NT2/D1 (cell line): Measurements from ENCODE around the gene TBC1D10B.
"Not testable (repeated sequence)": the region's sequence is repeated elsewhere in the genome, so short reads cannot be mapped to it uniquely, and the experiment has no call there.

Experiments
- SUZ12 ChIP-seq: IDR thresholded peaks from 2 replicates; pipeline ENCODE4 v1.6.1; 2011; ENCODE audit not compliant: insufficient read length, insufficient read depth; ENCODE audit errors: extremely low read depth
- YY1 ChIP-seq: IDR thresholded peaks from 2 replicates; pipeline ENCODE4 v1.6.1; 2011; ENCODE audit not compliant: insufficient read length, insufficient read depth
- ZNF274 ChIP-seq: IDR thresholded peaks from 2 replicates; pipeline ENCODE4 v1.6.1; 2011; ENCODE audit warnings: mild to moderate bottlenecking, low read depth, low read length

DNA sequence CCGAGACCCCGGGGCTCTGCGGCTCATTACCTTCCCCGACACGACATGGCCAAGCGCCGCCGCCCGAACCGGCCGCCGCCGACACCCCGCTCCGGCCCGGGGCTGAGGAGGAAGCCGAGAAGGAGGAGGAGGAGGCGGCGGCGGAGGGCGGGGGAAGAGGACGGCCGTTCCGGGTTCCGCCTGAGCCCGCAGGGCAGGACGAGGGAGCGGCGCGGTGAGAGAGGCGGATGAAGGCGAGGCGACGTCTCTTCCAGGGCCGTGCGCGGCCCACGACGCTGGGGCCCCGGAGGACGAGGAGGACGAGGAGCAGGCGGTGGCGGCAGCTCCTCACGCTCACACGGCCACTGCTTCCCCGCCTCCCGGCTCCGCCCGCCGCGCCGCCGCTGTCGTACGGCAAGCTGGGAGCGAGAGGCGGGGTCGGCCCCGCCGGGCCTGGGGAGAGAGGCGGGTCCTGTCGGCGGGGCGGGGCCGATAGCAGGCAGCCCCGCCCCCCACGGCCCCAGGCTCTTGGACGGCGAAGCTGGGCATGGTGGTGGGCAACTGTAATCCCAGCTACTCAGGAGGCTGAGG, 35.2 kb downstream of the TBC1D10B start:
- not testable (repeated sequence) for TF ChIP-seq YY1, SUZ12, ZNF274
